ENCODE results near the gene SUN1.

The SUN1 gene

GRCh38 chr7:908591-909357 lies 76.5 kb downstream of the SUN1 start:
- peak; percentile 12 to 80 (median 69) for DNase-seq

GRCh38 chr7:909358-910329 lies 77.4 kb downstream of the SUN1 start:
- DNase-seq: peak in 1 of 3 experiments; percentile 15

GRCh38 chr7:910441-910861 lies 78.2 kb downstream of the SUN1 start:
- no peak for DNase-seq

- DNase-seq: no peak
Measured at GRCh38 chr7:910931-911431, 78.7 kb downstream of the SUN1 start.

- no peak for DNase-seq
Measured at GRCh38 chr7:911791-912480, 79.7 kb downstream of the SUN1 start.

- peak in 1 of 3 experiments; percentile 13 for DNase-seq
Measured at GRCh38 chr7:913736-914520, 81.7 kb downstream of the SUN1 start.

GRCh38 chr7:914521-915194 lies 82.4 kb downstream of the SUN1 start:
- no peak for DNase-seq

GRCh38 chr7:915291-916218 lies 83.3 kb downstream of the SUN1 start:
- DNase-seq: peak in 1 of 3 experiments; percentile 9

GRCh38 chr7:916291-916941 lies 84.1 kb downstream of the SUN1 start:
- peak in 2 of 3 experiments; percentile 60 to 86 for DNase-seq

- no peak for DNase-seq
Measured at GRCh38 chr7:917255-918117, 85.2 kb downstream of the SUN1 start.

GRCh38 chr7:918118-918425 lies 85.8 kb downstream of the SUN1 start:
- DNase-seq: no peak

- DNase-seq: no peak
Measured at GRCh38 chr7:918441-919113, 86.3 kb downstream of the SUN1 start.

- DNase-seq: no peak
Measured at GRCh38 chr7:919114-919442, 86.8 kb downstream of the SUN1 start.

- no peak for DNase-seq
Measured at GRCh38 chr7:919924-920341, 87.7 kb downstream of the SUN1 start.

GRCh38 chr7:920351-921070 lies 88.2 kb downstream of the SUN1 start:
- DNase-seq: peak in 1 of 3 experiments; percentile 20

- no peak for DNase-seq
Measured at GRCh38 chr7:921071-921461, 88.8 kb downstream of the SUN1 start.

- DNase-seq: no peak
Measured at GRCh38 chr7:921581-922333, 89.5 kb downstream of the SUN1 start.

Measured in NCI-H1417 (cell line).